Heart right ventricle (tissue), 16 donors: ENCODE results near the gene CAPN2. TPM values are rescaled to one million over a fixed set of nuclear protein-coding genes. Genes with fewer than 3 reads are reported as not detected.

Source experiments
- ATAC-seq, 8 donors: fragments of 200-7000 bp; cut with Tn5 transposase; one replicate each; pipeline ENCODE4 v1.9.1; 2020; ENCODE audit warnings: mild to moderate bottlenecking in 8 of 8, moderate library complexity in 8 of 8, moderate number of reproducible peaks in 1 of 8
- DNase-seq, 2 donors: peaks; one replicate each; pipeline ENCODE4 v3.0.0-alpha.2; 2020
- H3K27ac ChIP-seq, 10 donors: fragments of 200-600 bp; sonication (generic) in 2 of 10; one replicate each; pipeline versions ENCODE4 v1.5.0 to v1.8.0; 2020 to 2022; ENCODE audit warnings: mild to moderate bottlenecking in 3 of 10
- H3K27me3 ChIP-seq, 7 donors: fragments of 200-600 bp; one replicate each; pipeline ENCODE4 v1.8.0; 2021 to 2022; ENCODE audit warnings: mild to moderate bottlenecking in 2 of 7
- H3K36me3 ChIP-seq, 9 donors: fragments of 200-600 bp; sonication (generic) in 1 of 9; one replicate each; pipeline versions ENCODE4 v1.5.0 to v1.8.0; 2020 to 2022; ENCODE audit warnings: mild to moderate bottlenecking in 2 of 9
- H3K4me1 ChIP-seq, 9 donors: fragments of 200-600 bp; sonication (generic) in 1 of 9; one replicate each; pipeline versions ENCODE4 v1.5.0 to v1.8.0; 2020 to 2022; ENCODE audit warnings: mild to moderate bottlenecking in 4 of 9
- H3K4me3 ChIP-seq, 10 donors: fragments of 200-600 bp; sonication (generic) in 2 of 10; one replicate each; pipeline versions ENCODE4 v1.5.0 to v1.8.0; 2020 to 2022; ENCODE audit warnings: mild to moderate bottlenecking in 7 of 10, moderate library complexity in 2 of 10
- H3K9me3 ChIP-seq, 11 donors: fragments of 200-600 bp in 10 of 11; sonication (generic) in 2 of 11; one replicate each; pipeline versions ENCODE4 v1.5.0 to v1.8.0; 2013 to 2022; ENCODE audit warnings: mild to moderate bottlenecking in 2 of 11, control low read depth in 1 of 11, moderate library complexity in 1 of 11
- WGBS, 2 donors: extraction: QIAGEN DNeasy Blood & Tissue Kit; methylation state at CpG; one replicate each; pipeline ENCODE4 v1.1.7; 2013; ENCODE audit warnings: inconsistent platforms in 1 of 2; 5-methylcytosine and 5-hydroxymethylcytosine counted together
- intact Hi-C, 10 donors: fragments of 100-400 bp; cut with DNase I; formaldehyde crosslinking; loops; one replicate each; pipeline versions ENCODE4 v1.11.1 to v1.14.2; 2022
- polyA plus RNA-seq, 2 donors: library from polyadenylated mRNA; stranded (reverse); fragments of 200-250 nt; gene quantifications; one replicate each; pipeline ENCODE4 v1.2.3, GENCODE V29; 2013
- total RNA-seq, 10 donors: library from RNA; stranded (reverse); fragmentation: NEBNext Ultra II Directional in 3 of 10; extraction: Animal tissue kit (Norgen Biotek cat#: 25700) in 3 of 10; gene quantifications; one replicate each; pipeline versions ENCODE4 v1.2.1 to v1.2.4, GENCODE V29; 2021 to 2023
- TF ChIP-seq, protein P1 (sequence below), 9 donors: fragments of 200-600 bp; sonication (generic) in 2 of 9; IDR thresholded peaks; one replicate each; pipeline versions ENCODE4 v1.5.0 to v1.8.0; 2021 to 2022; ENCODE audit warnings: antibody characterized with exemption in 9 of 9, mild to moderate bottlenecking in 5 of 9, moderate library complexity in 1 of 9
- donor health status: Arrhythmogenic right ventricular cardiomyopathy.
- donor health status: ischemic (EF 13 %, LVEDD 7.1; RV severe dilation, severe dysfunction).
- donor health status: healthy with polysubstance abuse.
- donor health status: DM: no; HTN: yes; CAD: no.
- donor health status: DM: no; HTN: no; CAD: no.
- donor health status: ischemic (EF 25% LVEDD 6.9; RV normal size, moderate dysfunction).
- donor health status: ischemic (EF 25% LVEDD 5.7; RV mildly dilated, moderate dysfunction).
- donor health status: healthy.
- donor health status: DM: yes; HTN: yes; CAD: no.
- donor health status: Ischemic cardiomyopathy.
- donor health status: ischemic (EF 35%, LVEDD 5.7; RV mildly dilated, moderate dysfunction).
- donor health status: nonischemic (EF 11% LVEDD 7.7; RV severe dilation, severe dysfunction).
- donor health status: DM: yes; HTN: yes; CAD: no.
- donor health status: PGD.
- donor health status: ischemic (EF 29% LVEDD 5.4; RV normal size, mild dysfunction).
- donor health status: nonischemic (EF 23%, LVEDD 6.1; RV moderate dilation, normal function).

Gene CAPN2
- total and polyA plus RNA-seq, 12 donors = 62.4 to 107 (median 77.6) TPM

DNA sequence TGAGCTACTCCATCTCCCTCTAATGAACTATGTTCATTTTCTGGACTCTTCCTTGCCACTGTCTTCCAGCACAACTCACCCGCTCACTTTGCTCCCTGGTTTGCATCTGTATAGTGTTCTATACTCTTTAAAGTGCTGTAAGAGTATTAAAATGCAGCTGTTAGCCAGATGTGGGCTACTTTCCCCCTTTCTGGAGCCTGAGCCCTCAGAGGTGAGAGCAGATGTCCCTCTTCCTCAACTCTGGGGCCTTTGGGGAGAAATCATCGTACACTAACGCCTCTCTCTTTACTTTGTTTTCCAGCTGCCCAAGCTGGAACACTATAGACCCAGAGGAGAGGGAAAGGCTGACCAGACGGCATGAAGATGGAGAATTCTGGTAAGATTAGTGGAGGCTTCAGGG lies 39.4 kb downstream of the CAPN2 start:
- 89 to 92% methylated on average over 4 of the region's 4 CpGs for WGBS, 2 donors
- no peak for ATAC-seq
- peaks cover 14 to 28% (median 22%) of the 10 kb centered on the region in 9 donors for H3K4me1 ChIP-seq
- TF ChIP-seq, protein P1, sequence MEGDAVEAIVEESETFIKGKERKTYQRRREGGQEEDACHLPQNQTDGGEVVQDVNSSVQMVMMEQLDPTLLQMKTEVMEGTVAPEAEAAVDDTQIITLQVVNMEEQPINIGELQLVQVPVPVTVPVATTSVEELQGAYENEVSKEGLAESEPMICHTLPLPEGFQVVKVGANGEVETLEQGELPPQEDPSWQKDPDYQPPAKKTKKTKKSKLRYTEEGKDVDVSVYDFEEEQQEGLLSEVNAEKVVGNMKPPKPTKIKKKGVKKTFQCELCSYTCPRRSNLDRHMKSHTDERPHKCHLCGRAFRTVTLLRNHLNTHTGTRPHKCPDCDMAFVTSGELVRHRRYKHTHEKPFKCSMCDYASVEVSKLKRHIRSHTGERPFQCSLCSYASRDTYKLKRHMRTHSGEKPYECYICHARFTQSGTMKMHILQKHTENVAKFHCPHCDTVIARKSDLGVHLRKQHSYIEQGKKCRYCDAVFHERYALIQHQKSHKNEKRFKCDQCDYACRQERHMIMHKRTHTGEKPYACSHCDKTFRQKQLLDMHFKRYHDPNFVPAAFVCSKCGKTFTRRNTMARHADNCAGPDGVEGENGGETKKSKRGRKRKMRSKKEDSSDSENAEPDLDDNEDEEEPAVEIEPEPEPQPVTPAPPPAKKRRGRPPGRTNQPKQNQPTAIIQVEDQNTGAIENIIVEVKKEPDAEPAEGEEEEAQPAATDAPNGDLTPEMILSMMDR (IDR thresholded peaks at IDR 0.05) = no peak
- peaks cover 0 to 90% (median 70%) of the 10 kb centered on the region in 9 donors for H3K36me3 ChIP-seq
- H3K9me3 ChIP-seq = no peaks in the 10 kb centered on the region
- no peaks in the 10 kb centered on the region for H3K27me3 ChIP-seq
- intact Hi-C loops = loop anchor here in 1 of 10 donors (5.0 kb wide), 1 partner anchor 54 kb away; no protein-coding TSS in a partner anchor
- H3K4me3 ChIP-seq = no peak overlapping the region
- no peak overlapping the region for H3K27ac ChIP-seq
- DNase-seq = no peak

GRCh38 chr1:223752721-223753515 lies 40.6 kb downstream of the CAPN2 start:
- DNase-seq (no peak), ATAC-seq (no peak)
- Histone ChIP-seq H3K4me3 (no peak overlapping the region), H3K36me3 (peaks cover 0 to 91% (median 66%) of the 10 kb centered on the region in 9 donors), H3K27me3 (no peaks in the 10 kb centered on the region), H3K4me1 (peaks cover 11 to 18% (median 15%) of the 10 kb centered on the region in 9 donors), H3K27ac (no peak overlapping the region), H3K9me3 (no peaks in the 10 kb centered on the region)
- intact Hi-C loops = loop anchor here in 1 of 10 donors (5.0 kb wide), 1 partner anchor 56 kb away; no protein-coding TSS in a partner anchor
- TF ChIP-seq, protein P1 (IDR thresholded peaks at IDR 0.05) = no peak
- WGBS, 2 donors = 84 to 85% methylated on average over 15 of the region's 15 CpGs

DNA sequence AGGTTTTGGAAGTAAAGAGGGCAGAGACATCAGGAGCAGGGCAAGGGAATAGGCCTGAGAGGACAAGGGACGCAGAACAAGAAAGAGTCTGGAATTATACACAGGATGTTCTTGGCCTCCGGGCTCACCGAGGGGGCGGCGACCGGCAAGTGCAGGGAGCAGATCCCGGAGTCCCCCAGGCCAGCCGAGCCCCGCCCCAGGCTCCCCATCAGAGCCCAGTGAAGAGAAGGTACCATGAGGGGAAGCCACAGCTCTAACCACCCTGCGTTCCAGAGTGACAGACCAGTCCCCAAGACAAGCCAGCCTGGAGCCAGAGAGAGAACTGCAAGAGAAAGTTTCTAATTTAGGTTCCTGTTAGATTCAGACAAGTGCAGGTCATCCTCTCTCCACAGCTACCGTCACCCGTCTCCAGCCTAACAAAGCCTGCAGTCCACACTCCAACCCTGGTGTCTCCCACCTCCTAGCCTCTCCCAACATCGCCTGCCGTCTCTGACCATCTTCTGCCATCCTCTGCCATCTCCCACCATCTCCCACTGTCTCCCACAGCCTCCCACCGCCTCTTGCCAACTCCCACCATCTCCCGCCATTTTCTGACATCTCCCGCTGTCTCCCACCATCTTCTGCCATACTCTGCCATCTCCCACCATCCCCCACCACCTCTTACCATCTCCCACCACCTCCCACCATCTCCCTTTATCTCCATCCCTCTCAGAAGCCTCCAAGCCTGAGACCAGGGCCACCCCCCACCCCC lies 42.5 kb downstream of the CAPN2 start:
- Histone ChIP-seq H3K27me3 (no peaks in the 10 kb centered on the region), H3K9me3 (no peaks in the 10 kb centered on the region), H3K4me1 (no peaks in the 10 kb centered on the region), H3K36me3 (peaks cover 6 to 100% (median 85%) of the 10 kb centered on the region in 9 donors), H3K4me3 (no peak overlapping the region), H3K27ac (no peak overlapping the region)
- TF ChIP-seq, protein P1 (IDR thresholded peaks at IDR 0.05) = no peak
- no peak for DNase-seq
- WGBS, 2 donors = 87 to 90% methylated on average over 17 of the region's 17 CpGs
- ATAC-seq = no peak
- intact Hi-C loops = loop anchor here in 1 of 10 donors (5.0 kb wide), 1 partner anchor 58 kb away; no protein-coding TSS in a partner anchor

DNA sequence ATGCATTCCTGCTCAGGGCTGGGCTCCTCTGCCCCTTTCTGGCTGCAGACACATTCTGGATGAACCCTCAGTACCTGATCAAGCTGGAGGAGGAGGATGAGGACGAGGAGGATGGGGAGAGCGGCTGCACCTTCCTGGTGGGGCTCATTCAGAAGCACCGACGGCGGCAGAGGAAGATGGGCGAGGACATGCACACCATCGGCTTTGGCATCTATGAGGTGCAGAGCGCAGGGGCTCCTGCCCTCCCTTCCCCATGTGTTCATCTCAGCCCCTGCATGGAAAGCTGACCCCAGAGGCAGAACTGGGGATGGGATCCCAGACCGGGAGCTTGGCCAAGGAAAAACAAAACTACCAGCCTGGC lies 43.1 kb downstream of the CAPN2 start:
- TF ChIP-seq, protein P1 (IDR thresholded peaks at IDR 0.05) = no peak
- 88 to 92% methylated on average over 9 of the region's 9 CpGs for WGBS, 2 donors
- ATAC-seq = no peak
- Histone ChIP-seq H3K4me1 (peaks cover 0 to 2% (median 0%) of the 10 kb centered on the region in 9 donors), H3K36me3 (peaks cover 6 to 100% (median 84%) of the 10 kb centered on the region in 9 donors), H3K27me3 (no peaks in the 10 kb centered on the region), H3K9me3 (no peaks in the 10 kb centered on the region), H3K4me3 (no peak overlapping the region), H3K27ac (no peak overlapping the region)
- intact Hi-C loops = no loop called here
- DNase-seq = no peak
